Measurements from ENCODE around the gene SLC29A4.
"Not testable (repeated sequence)": the region's sequence is repeated elsewhere in the genome, so short reads cannot be mapped to it uniquely, and the experiment has no call there.

Gene SLC29A4

DNA sequence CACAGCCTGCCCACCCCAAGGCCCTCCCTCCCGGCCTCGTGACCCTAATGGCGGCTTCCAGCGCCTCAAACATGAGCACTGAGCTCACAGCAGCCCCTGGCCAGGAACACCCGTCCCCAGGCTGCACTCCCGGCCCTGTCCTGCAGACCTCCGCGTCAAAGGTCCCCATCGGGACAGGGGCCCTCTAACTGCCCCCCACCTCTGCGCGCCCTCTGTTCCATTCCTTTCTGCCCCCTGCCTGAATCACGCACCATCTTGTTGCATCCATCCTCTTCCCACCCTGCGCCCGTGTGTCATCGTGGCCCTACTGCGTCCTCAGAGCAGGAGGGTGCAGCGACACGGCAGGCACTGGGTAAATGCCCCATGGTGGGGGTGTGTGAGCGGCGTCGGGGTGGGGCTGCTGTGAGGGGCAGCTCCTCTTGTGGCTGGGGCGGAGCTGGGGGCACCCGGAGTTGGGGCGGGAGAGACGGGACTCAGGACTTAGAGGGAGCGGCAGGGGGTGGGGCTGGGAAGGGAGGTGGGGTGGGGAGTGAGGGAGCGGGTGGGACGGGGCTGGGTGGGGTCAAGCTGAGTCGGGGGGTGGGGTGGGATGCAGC is 13.4 kb downstream of the SLC29A4 start:
- DNase-seq (ENCODE audit: low read depth) = no peak

DNA sequence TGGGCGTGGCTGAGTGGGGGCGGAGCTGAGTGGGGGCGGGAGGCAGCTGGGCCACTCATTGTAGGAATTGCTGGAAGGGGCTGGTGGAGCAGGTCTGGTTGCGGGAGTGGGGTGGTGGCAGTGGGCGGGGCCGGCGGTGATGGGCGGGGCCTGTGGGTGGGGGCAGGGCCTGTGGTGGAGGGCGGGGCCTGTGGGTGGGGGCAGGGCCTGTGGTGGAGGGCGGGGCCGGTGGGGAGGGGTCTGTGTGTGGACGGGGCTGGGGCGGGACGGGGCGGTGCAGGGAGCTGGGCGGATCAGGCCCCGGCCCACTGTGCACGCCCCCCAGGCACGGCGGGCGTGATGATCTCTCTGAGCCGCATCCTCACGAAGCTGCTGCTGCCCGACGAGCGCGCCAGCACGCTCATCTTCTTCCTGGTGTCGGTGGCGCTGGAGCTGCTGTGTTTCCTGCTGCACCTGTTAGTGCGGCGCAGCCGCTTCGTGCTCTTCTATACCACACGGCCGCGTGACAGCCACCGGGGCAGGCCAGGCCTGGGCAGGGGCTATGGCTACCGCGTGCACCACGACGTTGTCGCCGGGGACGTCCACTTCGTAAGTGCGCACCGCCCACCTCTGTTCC is 14.0 kb downstream of the SLC29A4 start:
- peak; percentile 42 for DNase-seq (ENCODE audit: low read depth)

DNA sequence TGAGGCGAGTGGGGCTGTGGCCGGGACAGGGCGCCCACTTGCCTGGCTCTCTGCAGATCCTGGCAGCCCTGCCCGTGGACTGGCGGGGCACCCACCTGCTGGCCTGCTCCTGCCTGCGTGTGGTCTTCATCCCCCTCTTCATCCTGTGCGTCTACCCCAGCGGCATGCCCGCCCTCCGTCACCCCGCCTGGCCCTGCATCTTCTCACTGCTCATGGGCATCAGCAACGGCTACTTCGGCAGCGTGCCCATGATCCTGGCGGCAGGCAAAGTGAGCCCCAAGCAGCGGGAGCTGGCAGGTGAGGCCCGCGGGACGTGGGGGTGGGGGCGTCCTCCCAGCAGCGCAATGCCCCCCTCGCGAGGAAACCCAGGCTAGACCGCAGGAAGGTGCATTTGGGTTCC is 17.6 kb downstream of the SLC29A4 start:
- no peak for DNase-seq (ENCODE audit: low read depth)

DNA sequence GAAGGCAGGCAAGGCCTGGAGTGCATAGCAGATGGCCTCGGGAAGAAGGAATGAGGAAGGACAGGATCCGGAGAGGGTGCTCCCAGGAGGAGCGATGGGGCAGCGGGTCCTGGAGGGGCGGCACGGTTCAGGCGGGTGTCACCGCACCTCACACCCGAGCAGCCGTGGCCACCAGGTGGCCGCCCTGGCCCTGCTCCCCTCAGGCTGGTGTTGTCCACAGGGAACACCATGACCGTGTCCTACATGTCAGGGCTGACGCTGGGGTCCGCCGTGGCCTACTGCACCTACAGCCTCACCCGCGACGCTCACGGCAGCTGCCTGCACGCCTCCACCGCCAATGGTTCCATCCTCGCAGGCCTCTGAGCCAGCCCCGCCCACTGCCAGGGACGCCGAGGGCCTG is 19.8 kb downstream of the SLC29A4 start:
- DNase-seq (ENCODE audit: low read depth) = no peak

DNA sequence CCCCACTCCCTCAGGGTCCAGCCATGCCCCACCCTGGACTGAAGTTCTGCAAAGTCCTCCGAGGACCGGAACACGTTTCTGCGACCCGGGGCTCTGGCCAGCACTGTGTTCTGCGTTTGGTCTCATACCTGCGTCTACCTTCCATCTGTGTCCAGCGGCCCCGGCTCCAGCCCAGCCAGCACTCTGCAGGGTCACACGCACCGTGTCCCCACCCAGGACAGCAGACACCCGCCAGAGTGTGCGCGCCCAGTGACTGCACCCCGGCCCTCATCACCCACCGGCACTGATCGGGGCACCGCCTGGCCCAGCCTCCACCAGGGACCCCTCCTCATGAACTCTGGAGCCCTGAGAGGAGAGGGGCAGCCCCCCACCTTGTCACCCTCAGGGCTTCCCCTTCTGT is 20.3 kb downstream of the SLC29A4 start:
- DNase-seq (ENCODE audit: low read depth) = no peak

DNA sequence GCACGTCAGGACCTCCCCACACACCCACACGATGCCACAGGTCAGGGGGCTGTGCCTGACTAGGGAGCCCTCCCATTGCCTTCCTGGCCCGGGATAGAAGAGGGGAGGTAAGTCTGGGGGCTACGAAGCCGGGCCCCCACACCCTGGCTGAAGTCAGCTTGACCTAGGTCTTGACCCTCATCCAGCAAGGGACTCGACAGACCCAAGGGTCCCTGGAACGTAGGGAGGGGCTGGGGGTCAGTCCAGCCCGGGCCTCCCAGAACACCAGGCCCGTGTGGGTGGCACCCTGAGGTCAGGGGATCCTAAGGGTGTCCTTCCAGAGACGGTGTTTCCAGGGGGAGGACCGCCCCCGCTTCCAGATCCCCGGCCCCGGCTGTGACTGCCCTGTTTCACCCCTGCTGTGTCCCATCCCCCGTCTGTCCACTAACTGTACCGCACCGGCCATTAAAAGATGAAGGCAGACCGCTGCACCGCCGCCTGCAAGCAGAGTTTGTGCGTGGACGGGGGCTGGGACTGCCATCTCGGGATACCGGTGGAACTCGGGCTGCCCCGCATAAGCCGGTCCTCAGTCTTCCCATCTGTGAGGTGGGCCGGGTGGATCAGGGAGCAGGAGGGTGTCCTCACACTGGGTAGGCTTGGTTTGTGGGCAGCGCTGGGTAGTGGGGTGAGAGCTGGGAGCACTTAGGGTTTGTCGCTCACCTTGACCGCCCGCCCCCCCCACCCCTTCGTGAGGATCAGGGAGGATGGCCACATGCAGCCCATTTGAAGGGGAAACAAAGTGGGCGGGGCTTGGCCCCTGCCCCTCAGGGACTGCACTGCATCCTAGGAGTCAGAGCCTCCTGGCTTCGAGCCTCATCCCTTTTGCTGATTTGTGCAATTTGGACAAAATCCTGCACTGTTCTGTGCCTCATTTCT is 21.1 kb downstream of the SLC29A4 start:
- DNase-seq (ENCODE audit: low read depth) = no peak

DNA sequence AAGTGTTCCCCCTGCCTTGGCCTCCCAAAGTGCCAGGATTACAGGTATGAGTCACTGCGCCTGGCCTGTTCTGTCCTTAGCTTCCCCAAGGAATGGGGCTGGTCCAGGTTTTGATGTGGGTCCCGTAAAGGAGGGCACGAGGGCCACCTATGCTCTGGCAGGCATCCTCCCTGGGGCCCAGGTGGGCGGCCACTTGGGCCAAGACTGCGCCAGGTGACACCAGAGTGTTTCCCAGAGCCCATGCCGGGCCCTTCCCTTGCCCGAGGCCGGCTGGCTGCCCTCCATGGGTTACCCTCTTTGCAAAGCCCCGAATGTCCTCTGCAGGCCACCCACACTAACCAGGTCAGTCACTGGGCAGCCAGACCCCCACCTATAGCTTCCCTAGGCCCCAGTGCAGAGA is 22.3 kb downstream of the SLC29A4 start:
- not testable (repeated sequence) for DNase-seq (ENCODE audit: low read depth)

DNA sequence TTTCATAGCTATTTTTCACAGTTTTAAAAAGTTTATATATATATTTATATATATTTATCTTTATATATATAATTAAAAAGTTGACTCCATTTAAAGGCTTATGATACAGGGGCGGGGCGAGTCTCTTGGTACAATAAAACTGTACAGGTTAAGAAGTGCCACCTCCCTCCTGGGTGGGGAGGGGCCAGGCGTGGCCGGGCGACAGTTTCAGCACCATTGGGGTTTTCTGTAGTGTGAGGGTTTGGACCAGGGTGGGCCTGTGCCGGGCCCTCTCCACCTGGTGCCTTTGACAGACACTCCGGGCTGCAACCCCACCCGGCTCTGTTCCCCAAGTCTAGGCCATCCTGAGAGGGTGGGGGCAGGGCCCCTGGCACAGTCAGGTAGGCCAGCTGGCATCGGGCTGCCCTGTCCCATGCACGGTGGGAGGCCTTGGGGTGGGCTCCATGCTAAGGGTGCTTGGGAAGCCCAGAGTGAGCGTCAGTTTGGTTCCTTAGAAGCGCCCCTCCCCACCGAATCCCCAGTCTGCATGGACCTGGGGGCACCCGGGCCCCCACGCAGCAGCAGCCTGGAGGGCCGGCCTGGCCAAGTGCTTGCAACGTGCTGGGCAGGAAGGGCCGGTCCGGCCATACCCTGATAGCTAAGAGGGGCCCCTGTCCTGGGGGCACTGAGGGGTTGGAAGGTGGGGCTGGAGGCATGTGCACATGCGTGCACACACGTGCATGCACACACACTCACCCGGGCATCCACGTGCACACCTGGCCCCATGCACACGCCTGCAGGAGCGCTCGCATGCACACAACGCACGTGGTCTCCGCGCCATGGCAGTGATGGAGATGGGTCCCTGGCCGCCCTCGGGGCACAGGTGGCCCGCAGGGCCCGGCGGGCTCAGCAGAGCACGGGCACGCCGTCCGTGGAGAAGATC is 24.7 kb downstream of the SLC29A4 start:
- not testable (repeated sequence) for DNase-seq (ENCODE audit: low read depth)

DNA sequence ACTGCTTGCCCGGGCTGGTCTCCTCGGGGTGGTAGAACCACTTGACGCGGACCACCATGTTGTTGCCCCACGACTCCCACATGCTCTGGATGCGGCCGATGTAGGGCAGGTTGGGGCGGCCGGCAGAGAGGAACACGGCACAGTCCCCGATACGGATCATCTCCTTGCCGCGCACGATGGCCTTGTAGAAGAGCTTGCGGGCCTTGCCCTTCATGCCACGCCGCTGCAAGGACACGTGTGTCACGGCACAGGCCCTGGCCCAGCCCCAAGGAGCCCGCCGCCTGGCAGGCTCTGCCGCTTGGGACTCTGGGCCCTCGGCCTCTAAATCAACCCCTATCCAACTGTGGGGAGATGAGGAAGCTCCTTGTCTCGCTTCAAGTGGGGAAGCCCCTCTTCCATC is 26.4 kb downstream of the SLC29A4 start:
- no peak for DNase-seq (ENCODE audit: low read depth)

DNA sequence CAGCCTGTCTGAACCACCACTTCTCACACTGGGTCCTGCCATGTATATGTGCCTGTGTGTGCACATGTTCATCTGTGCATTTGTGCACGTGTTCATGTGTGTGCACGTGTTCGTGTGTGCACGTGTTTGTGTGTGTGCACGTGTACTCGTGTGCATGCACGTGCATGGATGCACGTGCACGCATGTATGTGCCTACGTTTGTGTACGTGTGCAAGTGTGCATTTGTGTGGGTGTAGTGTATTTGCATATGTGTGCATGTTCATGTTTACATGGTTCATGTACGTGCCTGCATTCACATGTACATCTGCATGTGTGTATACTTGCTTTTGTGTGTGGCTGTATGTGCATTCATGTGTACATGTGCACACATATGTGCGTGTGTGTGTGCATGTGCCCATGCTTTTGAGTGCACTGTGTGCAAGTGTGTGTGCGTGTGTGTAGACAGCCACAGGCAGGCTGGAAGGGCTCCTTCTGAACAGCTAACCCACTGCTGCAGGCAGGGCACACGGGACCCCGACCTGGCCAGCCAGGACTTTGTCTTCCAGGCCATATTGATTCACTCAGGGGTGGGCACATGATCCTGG is 28.2 kb downstream of the SLC29A4 start:
- DNase-seq (ENCODE audit: low read depth) = no peak

DNA sequence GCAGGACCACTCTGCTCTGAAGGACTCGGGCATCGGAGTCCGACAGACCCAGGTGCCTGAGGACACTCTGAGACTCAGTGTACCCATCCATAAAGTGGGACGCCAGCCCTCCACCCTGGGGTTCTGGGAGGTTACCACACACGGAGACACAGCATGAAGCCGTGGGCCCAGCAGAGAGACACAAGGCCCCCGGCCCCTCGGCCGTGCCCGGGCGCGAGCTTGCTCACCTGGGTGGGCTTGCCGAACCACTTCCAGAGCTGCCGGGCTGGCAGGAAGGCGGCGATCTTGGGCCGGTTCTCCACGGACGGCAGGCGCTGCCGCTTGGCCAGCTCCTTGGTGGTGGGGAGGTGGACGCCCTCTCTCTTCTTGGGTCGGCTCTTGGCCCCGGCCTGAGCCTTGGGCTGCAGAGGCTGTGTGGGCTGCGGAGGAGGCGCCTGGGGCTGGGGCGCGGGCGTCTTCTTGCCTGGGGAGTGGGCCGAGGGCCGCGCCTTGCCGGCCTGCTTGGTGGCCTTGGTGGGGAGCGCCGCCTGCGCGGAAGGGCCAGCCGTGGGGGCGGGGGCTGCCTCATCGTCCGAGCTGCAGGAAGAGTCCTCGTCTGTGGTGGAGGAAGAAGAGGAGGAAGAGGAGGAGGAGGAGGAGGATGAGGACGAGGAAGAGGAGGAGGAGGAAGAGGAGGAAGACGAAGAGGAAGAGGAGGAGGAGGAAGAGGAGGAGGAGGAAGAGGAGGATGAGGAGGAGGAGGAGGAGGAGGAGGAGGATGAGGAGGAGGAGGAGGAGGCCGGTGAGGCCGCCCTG is 29.7 kb downstream of the SLC29A4 start:
- DNase-seq (ENCODE audit: low read depth) = not testable (repeated sequence)

DNA sequence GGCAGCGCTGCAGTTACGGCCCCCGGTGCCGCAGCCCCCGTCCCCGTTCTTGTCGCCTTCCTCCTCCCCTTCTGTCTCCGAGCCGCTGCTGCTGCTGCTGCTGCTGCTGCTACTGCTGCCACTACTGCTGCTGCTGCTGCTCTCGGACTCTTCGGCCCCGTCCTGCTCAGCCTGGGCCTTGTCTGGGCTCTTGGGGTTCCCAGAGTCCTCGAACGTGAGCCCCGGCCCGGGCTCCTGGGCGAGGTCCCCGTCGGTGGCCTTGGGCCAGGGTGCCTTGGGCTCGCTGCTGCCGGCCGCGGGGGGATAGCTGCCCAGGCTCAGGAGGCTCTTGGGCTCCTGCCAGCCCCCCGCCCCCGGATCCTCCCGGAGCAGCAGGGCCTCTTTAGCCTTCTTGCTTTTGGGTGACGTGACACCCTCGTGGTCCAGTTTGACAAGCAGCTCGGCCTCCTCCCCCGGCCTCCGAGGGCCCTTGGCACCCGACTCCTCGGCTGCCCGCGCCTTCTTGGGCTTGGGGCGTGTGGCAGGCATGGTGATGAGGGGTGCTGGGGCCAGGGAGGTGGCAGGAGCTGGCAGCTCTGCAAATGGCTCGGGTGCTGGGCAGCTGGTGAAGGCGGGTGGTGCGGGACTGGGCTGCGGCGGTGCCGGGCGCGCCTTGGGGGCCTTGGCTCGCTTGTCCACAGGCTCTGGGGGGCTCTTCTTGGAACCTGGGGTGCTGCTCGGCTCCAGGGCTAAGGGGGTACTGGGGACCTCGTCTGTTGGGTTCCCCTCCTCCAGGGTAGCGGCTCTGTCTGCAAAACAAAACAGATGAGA is 30.5 kb downstream of the SLC29A4 start:
- DNase-seq (ENCODE audit: low read depth) = not testable (repeated sequence)

DNA sequence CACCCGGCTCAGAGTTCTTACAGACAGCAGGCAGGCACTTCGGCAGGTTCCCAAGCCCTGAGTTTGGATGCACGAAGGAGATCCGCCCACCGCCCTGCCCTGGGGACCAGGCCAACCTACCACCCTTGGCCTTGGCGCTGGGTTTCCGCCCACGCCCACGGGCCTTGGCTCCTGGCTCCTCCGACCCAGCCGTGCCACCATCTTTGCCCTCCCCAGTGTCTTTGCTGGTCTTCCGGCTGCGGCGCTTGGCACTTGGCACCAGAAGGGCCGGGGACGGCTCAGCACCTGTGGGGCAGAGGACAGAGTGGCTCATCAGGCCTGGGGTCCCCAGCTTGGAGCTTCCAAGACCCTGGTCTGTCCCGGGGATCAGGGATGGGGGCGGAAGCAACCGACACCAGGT is 32.1 kb downstream of the SLC29A4 start:
- no peak for DNase-seq (ENCODE audit: low read depth)

DNA sequence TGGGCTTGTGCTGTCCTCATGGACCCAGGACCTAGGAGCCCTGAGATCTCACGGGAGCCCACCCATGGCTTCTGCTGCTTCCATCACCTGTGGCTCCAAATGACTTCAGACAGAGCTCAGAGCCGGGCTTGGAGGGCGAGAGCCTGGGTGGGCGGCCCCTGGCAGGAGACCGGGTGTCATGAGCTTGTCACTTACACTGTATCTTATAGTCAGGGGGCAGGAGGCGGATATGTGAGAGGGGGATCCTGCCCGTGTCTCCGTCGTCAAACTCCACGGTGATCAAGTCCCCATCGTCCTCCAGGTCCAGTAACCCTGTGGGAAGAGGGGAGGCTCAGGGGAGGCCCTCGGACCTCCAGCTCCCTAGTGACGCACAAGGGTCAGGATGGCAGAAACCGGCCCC is 33.0 kb downstream of the SLC29A4 start:
- no peak for DNase-seq (ENCODE audit: low read depth)

DNA sequence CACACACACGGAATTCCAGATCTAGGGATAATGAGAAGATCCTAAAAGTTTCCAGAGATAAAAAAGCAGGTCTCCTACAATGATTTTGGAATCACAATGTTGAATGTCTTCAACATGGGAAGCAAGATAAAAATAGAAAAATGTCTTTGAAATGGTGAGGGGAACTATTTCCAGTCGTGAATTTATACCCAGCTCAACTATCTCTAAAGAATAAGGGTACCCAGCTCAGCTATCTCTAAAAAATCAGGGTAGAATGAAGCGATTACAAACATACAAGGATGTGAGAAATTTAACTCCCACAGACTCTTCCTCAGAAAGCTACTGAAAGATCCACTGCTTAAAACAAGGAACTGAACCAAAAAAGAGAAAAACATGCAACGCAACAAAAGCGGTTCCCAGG is 35.9 kb downstream of the SLC29A4 start:
- not testable (repeated sequence) for DNase-seq (ENCODE audit: low read depth)

DNA sequence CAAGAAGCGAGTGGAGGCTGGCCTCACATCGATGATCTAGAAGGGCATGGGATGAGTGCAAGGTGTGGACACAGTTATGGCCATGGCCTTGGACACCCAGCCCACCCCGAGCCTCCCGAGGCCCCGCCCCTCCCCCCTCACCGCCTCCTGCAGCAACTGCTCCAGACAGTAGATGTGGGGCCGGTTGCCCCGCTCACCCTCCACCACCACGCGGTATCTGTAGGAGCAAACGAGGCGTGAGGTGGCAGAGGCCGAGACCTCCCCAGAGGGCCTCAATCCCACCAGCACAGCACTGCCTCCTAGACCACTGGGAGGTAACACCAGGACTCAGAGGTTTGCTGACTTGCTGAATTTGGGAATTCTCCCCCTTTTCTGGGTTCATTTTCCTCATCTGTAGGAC is 37.6 kb downstream of the SLC29A4 start:
- DNase-seq (ENCODE audit: low read depth) = no peak

DNA sequence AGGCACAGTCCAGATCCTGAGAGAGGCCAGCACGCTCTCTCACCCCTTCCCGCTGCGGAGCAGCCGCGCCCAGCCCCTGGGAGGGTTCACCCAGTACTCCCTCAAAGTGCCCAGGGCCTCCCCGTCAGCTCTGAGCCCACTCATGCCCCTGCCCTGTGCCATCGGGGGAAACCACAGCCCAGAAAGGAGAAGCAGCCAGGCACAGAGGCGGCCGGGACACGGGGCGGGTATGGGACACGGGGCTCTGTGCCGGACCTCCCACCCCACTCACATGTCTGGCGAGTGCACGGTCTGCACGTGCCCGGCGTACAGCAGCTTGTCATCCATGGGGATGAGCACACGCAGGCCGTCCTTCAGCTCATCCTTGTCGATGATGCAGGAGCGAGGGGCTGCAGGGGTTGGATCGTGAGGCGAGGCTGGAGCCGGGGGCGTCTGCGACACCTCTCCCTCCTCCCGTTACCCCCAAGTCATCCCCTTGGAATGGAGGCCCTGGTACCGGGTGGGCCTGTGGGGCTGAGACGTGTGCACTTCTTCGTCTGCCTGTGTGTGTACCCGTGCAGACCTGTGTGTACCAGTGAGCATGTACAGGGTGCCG is 38.2 kb downstream of the SLC29A4 start:
- DNase-seq (ENCODE audit: low read depth) = no peak

DNA sequence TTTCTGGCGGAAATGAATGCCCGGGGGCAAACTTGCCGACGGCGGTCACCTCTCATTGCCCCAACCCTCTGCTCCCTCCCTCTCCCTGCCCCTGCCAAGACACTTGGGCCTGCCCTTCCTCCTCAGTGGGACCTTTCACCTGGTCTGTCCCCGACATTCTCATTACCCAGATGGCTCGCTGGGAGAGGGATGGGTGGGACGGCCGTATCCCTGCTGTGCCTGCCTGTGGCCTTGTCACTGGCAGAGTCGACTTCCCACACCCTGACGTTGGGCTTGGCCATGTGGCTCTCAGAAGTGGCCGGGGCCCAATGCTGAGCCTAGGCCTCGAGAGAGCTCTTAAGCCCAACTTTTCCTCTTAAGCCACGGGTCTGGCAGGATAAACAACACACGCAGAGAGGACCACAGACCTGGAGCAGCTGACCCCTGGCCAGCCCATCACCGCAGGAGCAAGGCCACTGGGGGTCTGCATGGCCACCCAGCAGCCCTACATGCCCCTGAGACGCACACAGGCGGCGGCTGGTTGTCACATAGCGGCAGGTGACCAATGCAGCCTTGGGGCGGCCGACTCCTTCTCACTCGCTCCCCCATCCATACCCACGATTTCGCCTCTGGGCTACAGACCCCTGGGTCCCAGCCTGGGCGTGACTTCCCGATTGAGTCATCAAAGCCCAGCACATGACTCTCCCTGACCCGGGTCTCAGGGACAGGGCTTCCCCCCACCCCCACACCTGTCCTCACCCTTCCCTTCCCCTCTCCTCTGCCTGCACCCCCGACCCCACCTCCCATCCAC is 40.1 kb downstream of the SLC29A4 start:
- no peak for DNase-seq (ENCODE audit: low read depth)
